Astrocyte (in vitro differentiated cells and primary cell): ENCODE results near the gene TK2. TPM values are rescaled to one million over a fixed set of nuclear protein-coding genes. Genes with fewer than 3 reads are reported as not detected.
A peak's percentile ranks its signal among the peaks of the same experiment; 100 is the strongest.

Experiments
- DNase-seq: peaks from one replicate; pipeline ENCODE4 v3.0.0-alpha.2; 2010; ENCODE audit warnings: low read depth
- FAIRE-seq: peaks from 2 replicates; lab custom pipeline; 2011; peaks lifted over from hg19 to GRCh38; lab: Jason Lieb, UNC
- H2AFZ ChIP-seq: 2 replicates; pipeline ENCODE4 v1.6.0; 2012; ENCODE audit warnings: low read depth, low read length, inconsistent platforms
- H3K27ac ChIP-seq: 2 replicates; pipeline ENCODE4 v1.5.1; 2011; ENCODE audit warnings: low read depth, low read length, inconsistent platforms
- H3K27me3 ChIP-seq: 2 replicates; pipeline ENCODE4 v1.6.0; 2011; ENCODE audit warnings: low read length, inconsistent platforms; ENCODE audit not compliant: insufficient read depth
- H3K36me3 ChIP-seq: 2 replicates; pipeline ENCODE4 v1.5.1; 2011; ENCODE audit warnings: low read length, inconsistent platforms; ENCODE audit not compliant: insufficient read depth
- H3K4me1 ChIP-seq: 2 replicates; pipeline ENCODE4 v1.5.1; 2011; ENCODE audit warnings: low read length, inconsistent platforms; ENCODE audit not compliant: insufficient read depth
- H3K4me2 ChIP-seq: 2 replicates; pipeline ENCODE4 v1.6.0; 2012; ENCODE audit warnings: low read length, inconsistent platforms
- H3K4me3 ChIP-seq: 2 replicates; pipeline ENCODE4 v1.5.1; 2011; ENCODE audit warnings: low read depth, mild to moderate bottlenecking, low read length, inconsistent platforms; ENCODE audit not compliant: insufficient read depth
- H3K79me2 ChIP-seq: 2 replicates; pipeline ENCODE4 v1.6.0; 2012; ENCODE audit warnings: mild to moderate bottlenecking, low read length, inconsistent platforms; ENCODE audit not compliant: insufficient read depth
- H3K9ac ChIP-seq: 2 replicates; pipeline ENCODE4 v1.6.0; 2012; ENCODE audit warnings: mild to moderate bottlenecking, low read length, inconsistent platforms
- H3K9me3 ChIP-seq: 2 replicates; pipeline ENCODE4 v1.5.1; 2012; ENCODE audit warnings: low read depth, mild to moderate bottlenecking, low read length, inconsistent platforms; ENCODE audit not compliant: insufficient read depth
- H4K20me1 ChIP-seq: 2 replicates; pipeline ENCODE4 v1.6.0; 2012; ENCODE audit warnings: low read length, inconsistent platforms; ENCODE audit not compliant: insufficient read depth
- H3K27ac Mint-ChIP-seq: one replicate; pipeline ENCODE4 v1.8.0; 2021; ENCODE audit warnings: mild to moderate bottlenecking, mixed read lengths; ENCODE audit not compliant: unreplicated experiment
- H3K27me3 Mint-ChIP-seq: one replicate; pipeline ENCODE4 v1.8.0; 2021; ENCODE audit warnings: low read depth, mixed read lengths; ENCODE audit not compliant: unreplicated experiment
- H3K36me3 Mint-ChIP-seq: one replicate; pipeline ENCODE4 v1.8.0; 2021; ENCODE audit warnings: low read depth, mixed read lengths; ENCODE audit not compliant: unreplicated experiment
- H3K4me1 Mint-ChIP-seq: one replicate; pipeline ENCODE4 v1.8.0; 2021; ENCODE audit warnings: low read depth, mixed read lengths; ENCODE audit not compliant: unreplicated experiment
- H3K4me3 Mint-ChIP-seq: one replicate; pipeline ENCODE4 v1.8.0; 2021; ENCODE audit warnings: mild to moderate bottlenecking, moderate library complexity, mixed read lengths; ENCODE audit not compliant: unreplicated experiment
- H3K9me3 Mint-ChIP-seq: one replicate; pipeline ENCODE4 v1.8.0; 2021; ENCODE audit warnings: mild to moderate bottlenecking, mixed read lengths; ENCODE audit not compliant: unreplicated experiment
- CTCF ChIP-seq: IDR thresholded peaks from 2 replicates; pipeline ENCODE4 v1.5.1; 2011; ENCODE audit warnings: low read depth, mild to moderate bottlenecking, inconsistent platforms, low read length, moderate library complexity; ENCODE audit not compliant: insufficient read depth
- EZH2 ChIP-seq: IDR thresholded peaks from 2 replicates; pipeline ENCODE4 v1.6.1; 2012; ENCODE audit warnings: mild to moderate bottlenecking, low read length, inconsistent platforms; ENCODE audit not compliant: insufficient read depth
- total RNA-seq: library from RNA; stranded (reverse); gene quantifications from 2 replicates; pipeline ENCODE4 v1.2.1, GENCODE V29; 2021

The TK2 gene
- total RNA-seq, 1 donor from 2014 or later = 12.4 TPM

- Histone ChIP-seq H3K79me2 (peaks cover 44% of the 10 kb centered on the region), H3K4me1 (peaks cover 21% of the 10 kb centered on the region), H3K9ac (peak overlapping the region; percentile 84), H4K20me1 (no peaks in the 10 kb centered on the region), H3K9me3 (no peaks in the 10 kb centered on the region), H3K27ac (no peak overlapping the region), H3K4me3 (peak overlapping the region; percentile 71), H3K36me3 (peaks cover 5% of the 10 kb centered on the region), H3K4me2 (peak overlapping the region; percentile 92), H3K27me3 (no peaks in the 10 kb centered on the region), H2AFZ (no peak overlapping the region)
- H3K36me3 Mint-ChIP-seq = peaks cover 3% of the 10 kb centered on the region
- peaks cover 13% of the 10 kb centered on the region for H3K4me1 Mint-ChIP-seq
- no peaks in the 10 kb centered on the region for H3K27me3 Mint-ChIP-seq
- no peak for FAIRE-seq
- no peak for DNase-seq
- TF ChIP-seq EZH2 = no peak
- TF ChIP-seq CTCF = no peak
- peak overlapping the region; percentile 92 for H3K4me3 Mint-ChIP-seq
- peaks cover 4% of the 10 kb centered on the region for H3K9me3 Mint-ChIP-seq
- no peak overlapping the region for H3K27ac Mint-ChIP-seq
Measured at GRCh38 chr16:66553223-66553622, 3.3 kb upstream of the TK2 start.

GRCh38 chr16:66552286-66553177, 2.6 kb upstream of the TK2 start, which contains the start of gene CKLF:
TSS of gene CKLF (plus strand) at chr16:66552576. CDS start at chr16:66552716, 140 bp downstream.
- Histone ChIP-seq H3K4me2 (peak within 1 kb of the TSS; percentile 92), H3K27ac (peak within 1 kb of the TSS; percentile 85), H4K20me1 (no peaks in the 10 kb centered on the region), H3K4me1 (peaks cover 21% of the 10 kb centered on the region), H3K79me2 (peaks cover 41% of the 10 kb centered on the region), H3K4me3 (peak within 1 kb of the TSS; percentile 71), H3K9ac (peak within 1 kb of the TSS; percentile 84), H2AFZ (peak within 1 kb of the TSS; percentile 96), H3K36me3 (peaks cover 2% of the 10 kb centered on the region), H3K9me3 (no peaks in the 10 kb centered on the region), H3K27me3 (no peaks in the 10 kb centered on the region)
- H3K4me1 Mint-ChIP-seq = peaks cover 13% of the 10 kb centered on the region
- peak within 1 kb of the TSS; percentile 58 for H3K27ac Mint-ChIP-seq
- H3K27me3 Mint-ChIP-seq = no peaks in the 10 kb centered on the region
- FAIRE-seq (no peak), DNase-seq (peak; percentile 59)
- H3K4me3 Mint-ChIP-seq = peak within 1 kb of the TSS; percentile 92
- TF ChIP-seq CTCF = no peak
- no peak for TF ChIP-seq EZH2
- H3K9me3 Mint-ChIP-seq = peaks cover 4% of the 10 kb centered on the region
- peaks cover 5% of the 10 kb centered on the region for H3K36me3 Mint-ChIP-seq
